Esophagus squamous epithelium (tissue), 4 donors: ENCODE data around the gene P2RX4.

Experiments
- POLR2A ChIP-seq, 4 donors: fragments of 450-650 bp; IDR thresholded peaks; one replicate each; pipeline ENCODE4 v1.6.1; 2017; ENCODE audit warnings: antibody characterized with exemption in 4 of 4, mild to moderate bottlenecking in 4 of 4, moderate library complexity in 3 of 4
- TF ChIP-seq, protein P1 (sequence below), 6 experiments: fragments of 450-650 bp in 4 of 6; fragments of 200-600 bp in 2 of 6; sonication (generic) in 2 of 6; IDR thresholded peaks; one replicate each; pipeline ENCODE4 v1.5.1; 2016 to 2019; ENCODE audit warnings: antibody characterized with exemption in 6 of 6, mild to moderate bottlenecking in 4 of 6, moderate library complexity in 4 of 6

DNA sequence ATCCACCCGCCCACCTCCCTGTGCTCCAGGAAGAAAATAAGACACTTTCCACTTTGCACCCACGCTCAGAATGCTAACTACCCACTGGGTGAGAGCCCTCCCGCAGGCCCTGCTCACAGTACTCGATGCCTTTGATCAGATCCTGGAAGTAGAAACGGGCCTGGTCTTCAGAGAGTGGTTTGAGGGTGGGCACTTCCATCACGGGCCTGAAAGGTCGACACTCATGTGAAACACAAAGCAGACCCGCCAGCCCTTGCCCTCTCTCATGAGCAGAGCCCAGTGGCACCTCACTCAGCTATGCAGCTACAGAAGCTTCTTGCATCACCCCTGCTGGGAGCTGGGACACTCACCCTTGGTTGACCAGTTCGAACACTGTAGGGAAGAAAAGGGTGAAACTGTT, 45.5 kb downstream of the P2RX4 start:
- no peak for TF ChIP-seq POLR2A (IDR thresholded peaks at IDR 0.05)
- TF ChIP-seq, protein P1, sequence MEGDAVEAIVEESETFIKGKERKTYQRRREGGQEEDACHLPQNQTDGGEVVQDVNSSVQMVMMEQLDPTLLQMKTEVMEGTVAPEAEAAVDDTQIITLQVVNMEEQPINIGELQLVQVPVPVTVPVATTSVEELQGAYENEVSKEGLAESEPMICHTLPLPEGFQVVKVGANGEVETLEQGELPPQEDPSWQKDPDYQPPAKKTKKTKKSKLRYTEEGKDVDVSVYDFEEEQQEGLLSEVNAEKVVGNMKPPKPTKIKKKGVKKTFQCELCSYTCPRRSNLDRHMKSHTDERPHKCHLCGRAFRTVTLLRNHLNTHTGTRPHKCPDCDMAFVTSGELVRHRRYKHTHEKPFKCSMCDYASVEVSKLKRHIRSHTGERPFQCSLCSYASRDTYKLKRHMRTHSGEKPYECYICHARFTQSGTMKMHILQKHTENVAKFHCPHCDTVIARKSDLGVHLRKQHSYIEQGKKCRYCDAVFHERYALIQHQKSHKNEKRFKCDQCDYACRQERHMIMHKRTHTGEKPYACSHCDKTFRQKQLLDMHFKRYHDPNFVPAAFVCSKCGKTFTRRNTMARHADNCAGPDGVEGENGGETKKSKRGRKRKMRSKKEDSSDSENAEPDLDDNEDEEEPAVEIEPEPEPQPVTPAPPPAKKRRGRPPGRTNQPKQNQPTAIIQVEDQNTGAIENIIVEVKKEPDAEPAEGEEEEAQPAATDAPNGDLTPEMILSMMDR (IDR thresholded peaks at IDR 0.05): no peak
